ENCODE data around the gene PANK4.

PANK4 gene

GRCh38 chr1:2513939-2514652, 12.3 kb downstream of the PANK4 start:
- Histone ChIP-seq H3K4me1 (ENCODE audit: insufficient read depth, low read length) (no peaks in the 10 kb centered on the region), H3K9me3 (ENCODE audit: insufficient read depth, low read depth, low read length) (no peaks in the 10 kb centered on the region), H3K9ac (ENCODE audit: low read depth, low read length) (no peak overlapping the region), H3K36me3 (ENCODE audit: insufficient read depth, low read depth, low read length) (peaks cover 94% of the 10 kb centered on the region), H3K27me3 (ENCODE audit: insufficient read depth, low read length) (no peaks in the 10 kb centered on the region), H3K27ac (ENCODE audit: low read length) (no peak overlapping the region), H3K4me3 (ENCODE audit: low read length) (no peak overlapping the region)

- Histone ChIP-seq H3K27ac (ENCODE audit: low read length) (no peak overlapping the region), H3K36me3 (ENCODE audit: insufficient read depth, low read depth, low read length) (peaks cover 90% of the 10 kb centered on the region), H3K4me3 (ENCODE audit: low read length) (no peak overlapping the region), H3K4me1 (ENCODE audit: insufficient read depth, low read length) (no peaks in the 10 kb centered on the region), H3K9me3 (ENCODE audit: insufficient read depth, low read depth, low read length) (no peaks in the 10 kb centered on the region), H3K9ac (ENCODE audit: low read depth, low read length) (no peak overlapping the region), H3K27me3 (ENCODE audit: insufficient read depth, low read length) (no peaks in the 10 kb centered on the region)
Observed at GRCh38 chr1:2512862-2513421, 13.5 kb downstream of the PANK4 start.

- Histone ChIP-seq H3K27me3 (ENCODE audit: insufficient read depth, low read length) (no peaks in the 10 kb centered on the region), H3K4me1 (ENCODE audit: insufficient read depth, low read length) (no peaks in the 10 kb centered on the region), H3K4me3 (ENCODE audit: low read length) (no peak overlapping the region), H3K9ac (ENCODE audit: low read depth, low read length) (no peak overlapping the region), H3K9me3 (ENCODE audit: insufficient read depth, low read depth, low read length) (no peaks in the 10 kb centered on the region), H3K36me3 (ENCODE audit: insufficient read depth, low read depth, low read length) (peaks cover 76% of the 10 kb centered on the region), H3K27ac (ENCODE audit: low read length) (no peak overlapping the region)
Observed at GRCh38 chr1:2510366-2511155, 15.8 kb downstream of the PANK4 start.

- Histone ChIP-seq H3K36me3 (ENCODE audit: insufficient read depth, low read depth, low read length) (peaks cover 66% of the 10 kb centered on the region), H3K9ac (ENCODE audit: low read depth, low read length) (no peak overlapping the region), H3K27ac (ENCODE audit: low read length) (no peak overlapping the region), H3K9me3 (ENCODE audit: insufficient read depth, low read depth, low read length) (no peaks in the 10 kb centered on the region), H3K4me1 (ENCODE audit: insufficient read depth, low read length) (no peaks in the 10 kb centered on the region), H3K4me3 (ENCODE audit: low read length) (no peak overlapping the region), H3K27me3 (ENCODE audit: insufficient read depth, low read length) (no peaks in the 10 kb centered on the region)
Observed at GRCh38 chr1:2509589-2509988, 16.8 kb downstream of the PANK4 start.

GRCh38 chr1:2508751-2509150, 17.6 kb downstream of the PANK4 start:
- no peaks in the 10 kb centered on the region for H3K27me3 ChIP-seq (ENCODE audit: insufficient read depth, low read length)
- no peak overlapping the region for H3K27ac ChIP-seq (ENCODE audit: low read length)
- H3K4me1 ChIP-seq (ENCODE audit: insufficient read depth, low read length) = no peaks in the 10 kb centered on the region
- H3K4me3 ChIP-seq (ENCODE audit: low read length) = no peak overlapping the region
- H3K36me3 ChIP-seq (ENCODE audit: insufficient read depth, low read depth, low read length) = peaks cover 61% of the 10 kb centered on the region
- no peaks in the 10 kb centered on the region for H3K9me3 ChIP-seq (ENCODE audit: insufficient read depth, low read depth, low read length)
- H3K9ac ChIP-seq (ENCODE audit: low read depth, low read length) = no peak overlapping the region

GRCh38 chr1:2508180-2508579, 18.2 kb downstream of the PANK4 start:
- H3K36me3 ChIP-seq (ENCODE audit: insufficient read depth, low read depth, low read length) = peaks cover 56% of the 10 kb centered on the region
- no peak overlapping the region for H3K4me3 ChIP-seq (ENCODE audit: low read length)
- H3K4me1 ChIP-seq (ENCODE audit: insufficient read depth, low read length) = no peaks in the 10 kb centered on the region
- no peaks in the 10 kb centered on the region for H3K27me3 ChIP-seq (ENCODE audit: insufficient read depth, low read length)
- H3K27ac ChIP-seq (ENCODE audit: low read length) = no peak overlapping the region
- no peaks in the 10 kb centered on the region for H3K9me3 ChIP-seq (ENCODE audit: insufficient read depth, low read depth, low read length)
- H3K9ac ChIP-seq (ENCODE audit: low read depth, low read length) = no peak overlapping the region

GRCh38 chr1:2507744-2508155, 18.6 kb downstream of the PANK4 start:
- Histone ChIP-seq H3K27me3 (ENCODE audit: insufficient read depth, low read length) (no peaks in the 10 kb centered on the region), H3K4me1 (ENCODE audit: insufficient read depth, low read length) (no peaks in the 10 kb centered on the region), H3K27ac (ENCODE audit: low read length) (no peak overlapping the region), H3K4me3 (ENCODE audit: low read length) (no peak overlapping the region), H3K9ac (ENCODE audit: low read depth, low read length) (no peak overlapping the region), H3K9me3 (ENCODE audit: insufficient read depth, low read depth, low read length) (no peaks in the 10 kb centered on the region), H3K36me3 (ENCODE audit: insufficient read depth, low read depth, low read length) (peaks cover 51% of the 10 kb centered on the region)

- no peaks in the 10 kb centered on the region for H3K27me3 ChIP-seq (ENCODE audit: insufficient read depth, low read length)
- no peak overlapping the region for H3K4me3 ChIP-seq (ENCODE audit: low read length)
- H3K9ac ChIP-seq (ENCODE audit: low read depth, low read length) = no peak overlapping the region
- peaks cover 45% of the 10 kb centered on the region for H3K36me3 ChIP-seq (ENCODE audit: insufficient read depth, low read depth, low read length)
- no peaks in the 10 kb centered on the region for H3K9me3 ChIP-seq (ENCODE audit: insufficient read depth, low read depth, low read length)
- no peaks in the 10 kb centered on the region for H3K4me1 ChIP-seq (ENCODE audit: insufficient read depth, low read length)
- H3K27ac ChIP-seq (ENCODE audit: low read length) = no peak overlapping the region
Observed at GRCh38 chr1:2506901-2507565, 19.4 kb downstream of the PANK4 start.

- Histone ChIP-seq H3K9ac (ENCODE audit: low read depth, low read length) (no peak overlapping the region), H3K4me1 (ENCODE audit: insufficient read depth, low read length) (no peaks in the 10 kb centered on the region)
Observed at GRCh38 chr1:2506007-2506860, 20.2 kb downstream of the PANK4 start.

GRCh38 chr1:2505461-2505994, 20.9 kb downstream of the PANK4 start:
- H3K27ac ChIP-seq (ENCODE audit: low read length) = no peak overlapping the region
- H3K9ac ChIP-seq (ENCODE audit: low read depth, low read length) = no peak overlapping the region
- no peaks in the 10 kb centered on the region for H3K9me3 ChIP-seq (ENCODE audit: insufficient read depth, low read depth, low read length)
- H3K4me1 ChIP-seq (ENCODE audit: insufficient read depth, low read length) = no peaks in the 10 kb centered on the region
- H3K36me3 ChIP-seq (ENCODE audit: insufficient read depth, low read depth, low read length) = peaks cover 30% of the 10 kb centered on the region
- no peak overlapping the region for H3K4me3 ChIP-seq (ENCODE audit: low read length)
- H3K27me3 ChIP-seq (ENCODE audit: insufficient read depth, low read length) = no peaks in the 10 kb centered on the region

More at GRCh38 chr1:2506007-2506860, 20.2 kb downstream of the PANK4 start:
- H3K9me3 ChIP-seq (ENCODE audit: insufficient read depth, low read depth, low read length) = no peaks in the 10 kb centered on the region
- no peak overlapping the region for H3K27ac ChIP-seq (ENCODE audit: low read length)
- no peaks in the 10 kb centered on the region for H3K27me3 ChIP-seq (ENCODE audit: insufficient read depth, low read length)
- H3K36me3 ChIP-seq (ENCODE audit: insufficient read depth, low read depth, low read length) = peaks cover 37% of the 10 kb centered on the region
- H3K4me3 ChIP-seq (ENCODE audit: low read length) = no peak overlapping the region

GRCh38 chr1:2504949-2505272, 21.5 kb downstream of the PANK4 start:
- Histone ChIP-seq H3K9ac (ENCODE audit: low read depth, low read length) (no peak overlapping the region), H3K4me3 (ENCODE audit: low read length) (no peak overlapping the region)

More at GRCh38 chr1:2504949-2505272, 21.5 kb downstream of the PANK4 start:
- Histone ChIP-seq H3K27me3 (ENCODE audit: insufficient read depth, low read length) (no peaks in the 10 kb centered on the region), H3K36me3 (ENCODE audit: insufficient read depth, low read depth, low read length) (peaks cover 24% of the 10 kb centered on the region), H3K4me1 (ENCODE audit: insufficient read depth, low read length) (no peaks in the 10 kb centered on the region), H3K9me3 (ENCODE audit: insufficient read depth, low read depth, low read length) (no peaks in the 10 kb centered on the region), H3K27ac (ENCODE audit: low read length) (no peak overlapping the region)

Measured in iPS-20b (cell line).